Ovary (tissue), 3 donors: Measurements from ENCODE around the gene WDFY1.

Source experiments
- POLR2A ChIP-seq: fragments of 450-650 bp; IDR thresholded peaks from one replicate; pipeline ENCODE4 v1.6.1; 2017; ENCODE audit warnings: antibody characterized with exemption, mild to moderate bottlenecking, moderate library complexity
- TF ChIP-seq, protein P1 (sequence below), 3 donors: fragments of 450-650 bp in 2 of 3; fragments of 200-600 bp in 1 of 3; IDR thresholded peaks; one replicate each; pipeline versions ENCODE4 v1.5.1 to v1.8.0; 2016 to 2022; ENCODE audit warnings: antibody characterized with exemption in 3 of 3, mild to moderate bottlenecking in 1 of 3
- donor health status: DM: no; HTN: no; CAD: no.

GRCh38 chr2:223897669-223898330, 47.3 kb downstream of the WDFY1 start:
- TF ChIP-seq, protein P1, sequence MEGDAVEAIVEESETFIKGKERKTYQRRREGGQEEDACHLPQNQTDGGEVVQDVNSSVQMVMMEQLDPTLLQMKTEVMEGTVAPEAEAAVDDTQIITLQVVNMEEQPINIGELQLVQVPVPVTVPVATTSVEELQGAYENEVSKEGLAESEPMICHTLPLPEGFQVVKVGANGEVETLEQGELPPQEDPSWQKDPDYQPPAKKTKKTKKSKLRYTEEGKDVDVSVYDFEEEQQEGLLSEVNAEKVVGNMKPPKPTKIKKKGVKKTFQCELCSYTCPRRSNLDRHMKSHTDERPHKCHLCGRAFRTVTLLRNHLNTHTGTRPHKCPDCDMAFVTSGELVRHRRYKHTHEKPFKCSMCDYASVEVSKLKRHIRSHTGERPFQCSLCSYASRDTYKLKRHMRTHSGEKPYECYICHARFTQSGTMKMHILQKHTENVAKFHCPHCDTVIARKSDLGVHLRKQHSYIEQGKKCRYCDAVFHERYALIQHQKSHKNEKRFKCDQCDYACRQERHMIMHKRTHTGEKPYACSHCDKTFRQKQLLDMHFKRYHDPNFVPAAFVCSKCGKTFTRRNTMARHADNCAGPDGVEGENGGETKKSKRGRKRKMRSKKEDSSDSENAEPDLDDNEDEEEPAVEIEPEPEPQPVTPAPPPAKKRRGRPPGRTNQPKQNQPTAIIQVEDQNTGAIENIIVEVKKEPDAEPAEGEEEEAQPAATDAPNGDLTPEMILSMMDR (IDR thresholded peaks at IDR 0.05): no peak
- no peak for TF ChIP-seq POLR2A
